ENCODE measurements around the gene CD82. TPM values are rescaled to one million over a fixed set of nuclear protein-coding genes. Genes with fewer than 3 reads are reported as not detected.

The CD82 gene
- total RNA-seq, 1 donor from 2014 or later: 770 TPM

- intact Hi-C loops (cut with micrococcal nuclease): no loop called here
- ChIA-PET CTCF (interaction anchor here (1.4 to 5.8 kb wide), 4 partner anchors 13 to 42 kb away, joined by 4 to 38 read pairs (median 20); no protein-coding TSS in a partner anchor), POLR2A (interaction anchor here (1.4 to 14.6 kb wide), 5 partner anchors 9 to 43 kb away, joined by 4 to 485 read pairs (median 51); partner anchors contain the start of gene CD82)
- Mint-ChIP-seq H3K4me1 (peaks cover 99% of the 10 kb centered on the region), H3K27ac (peak overlapping the region; percentile 86), H3K27me3 (no peaks in the 10 kb centered on the region), H3K36me3 (ENCODE audit: low read depth) (peaks cover 80% of the 10 kb centered on the region), H3K4me3 (peak overlapping the region; percentile 19), H3K9me3 (no peaks in the 10 kb centered on the region)
- DNase-seq (no peak), ATAC-seq (ENCODE audit: low read depth) (no peak)
- TF ChIP-seq, protein P1, sequence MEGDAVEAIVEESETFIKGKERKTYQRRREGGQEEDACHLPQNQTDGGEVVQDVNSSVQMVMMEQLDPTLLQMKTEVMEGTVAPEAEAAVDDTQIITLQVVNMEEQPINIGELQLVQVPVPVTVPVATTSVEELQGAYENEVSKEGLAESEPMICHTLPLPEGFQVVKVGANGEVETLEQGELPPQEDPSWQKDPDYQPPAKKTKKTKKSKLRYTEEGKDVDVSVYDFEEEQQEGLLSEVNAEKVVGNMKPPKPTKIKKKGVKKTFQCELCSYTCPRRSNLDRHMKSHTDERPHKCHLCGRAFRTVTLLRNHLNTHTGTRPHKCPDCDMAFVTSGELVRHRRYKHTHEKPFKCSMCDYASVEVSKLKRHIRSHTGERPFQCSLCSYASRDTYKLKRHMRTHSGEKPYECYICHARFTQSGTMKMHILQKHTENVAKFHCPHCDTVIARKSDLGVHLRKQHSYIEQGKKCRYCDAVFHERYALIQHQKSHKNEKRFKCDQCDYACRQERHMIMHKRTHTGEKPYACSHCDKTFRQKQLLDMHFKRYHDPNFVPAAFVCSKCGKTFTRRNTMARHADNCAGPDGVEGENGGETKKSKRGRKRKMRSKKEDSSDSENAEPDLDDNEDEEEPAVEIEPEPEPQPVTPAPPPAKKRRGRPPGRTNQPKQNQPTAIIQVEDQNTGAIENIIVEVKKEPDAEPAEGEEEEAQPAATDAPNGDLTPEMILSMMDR (IDR thresholded peaks at IDR 0.05): no peak
Observed at GRCh38 chr11:44598831-44599230, 33.4 kb downstream of the CD82 start.

GRCh38 chr11:44600261-44600660 is 34.8 kb downstream of the CD82 start:
- H3K36me3 Mint-ChIP-seq (ENCODE audit: low read depth): peaks cover 79% of the 10 kb centered on the region
- ChIA-PET CTCF (interaction anchor here (0.9 to 5.8 kb wide), 8 partner anchors 9 to 43 kb away, joined by 4 to 38 read pairs (median 24); no protein-coding TSS in a partner anchor), POLR2A (interaction anchor here (1.2 to 14.6 kb wide), 5 partner anchors 12 to 44 kb away, joined by 5 to 485 read pairs (median 51); partner anchors contain the start of gene CD82)
- intact Hi-C loops (cut with micrococcal nuclease): no loop called here
- DNase-seq (no peak), ATAC-seq (ENCODE audit: low read depth) (no peak)
- peaks cover 99% of the 10 kb centered on the region for H3K4me1 Mint-ChIP-seq
- H3K27me3 Mint-ChIP-seq: no peaks in the 10 kb centered on the region
- TF ChIP-seq, protein P1 (IDR thresholded peaks at IDR 0.05): no peak
- H3K9me3 Mint-ChIP-seq: no peaks in the 10 kb centered on the region
- H3K27ac Mint-ChIP-seq: peak overlapping the region; percentile 94
- H3K4me3 Mint-ChIP-seq: peak overlapping the region; percentile 53

DNA sequence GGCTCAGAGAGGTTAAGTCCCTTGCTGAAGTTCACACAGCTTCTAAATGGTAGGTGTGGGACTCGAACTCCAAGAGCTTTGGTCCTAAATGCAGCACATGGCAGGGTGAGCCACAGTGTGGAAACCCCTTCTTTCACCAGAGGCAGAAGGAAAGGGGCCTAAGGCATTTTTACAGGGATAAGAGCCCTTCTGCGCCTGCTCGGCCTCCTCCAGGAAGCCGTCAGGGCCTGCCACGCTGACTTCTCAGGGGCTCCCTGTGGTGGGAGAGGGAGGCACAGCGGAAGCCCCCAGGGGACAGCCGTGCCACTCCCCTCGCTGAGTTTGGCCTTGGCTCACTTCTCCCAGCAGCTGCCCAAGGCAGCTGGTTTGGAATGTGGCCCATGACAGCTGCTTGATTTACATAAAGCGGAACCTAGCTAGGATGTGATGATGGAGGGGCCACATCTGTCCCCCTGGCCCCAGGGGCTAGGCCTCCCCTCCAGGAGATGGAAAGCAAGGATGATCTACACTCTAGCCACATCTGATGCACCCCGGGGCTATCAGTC is 35.4 kb downstream of the CD82 start:
- DNase-seq: peak; percentile 75
- H3K36me3 Mint-ChIP-seq (ENCODE audit: low read depth): peaks cover 79% of the 10 kb centered on the region
- ChIA-PET POLR2A (interaction anchor here (0.6 to 14.6 kb wide), 14 partner anchors 8 to 1339 kb away, joined by 3 to 485 read pairs (median 8); partner anchors contain the start of genes CD82 and TP53I11), CTCF (interaction anchor here (0.9 to 4.6 kb wide), 8 partner anchors 9 to 44 kb away, joined by 3 to 33 read pairs (median 9); no protein-coding TSS in a partner anchor)
- H3K4me3 Mint-ChIP-seq: peak overlapping the region; percentile 70
- no peaks in the 10 kb centered on the region for H3K9me3 Mint-ChIP-seq
- peaks cover 99% of the 10 kb centered on the region for H3K4me1 Mint-ChIP-seq
- TF ChIP-seq, protein P1 (IDR thresholded peaks at IDR 0.05): no peak
- H3K27me3 Mint-ChIP-seq: no peaks in the 10 kb centered on the region
- peak; percentile 60 for ATAC-seq (ENCODE audit: low read depth)
- H3K27ac Mint-ChIP-seq: peak overlapping the region; percentile 94
- intact Hi-C loops (cut with micrococcal nuclease): loop anchor here (1.0 kb wide), 5 partner anchors 8 to 428 kb away; partner anchors contain the start of gene CD82

- Mint-ChIP-seq H3K4me1 (peaks cover 99% of the 10 kb centered on the region), H3K9me3 (no peaks in the 10 kb centered on the region), H3K36me3 (ENCODE audit: low read depth) (peaks cover 84% of the 10 kb centered on the region), H3K27me3 (no peaks in the 10 kb centered on the region), H3K4me3 (peak overlapping the region; percentile 70), H3K27ac (peak overlapping the region; percentile 94)
- ChIA-PET POLR2A (interaction anchor here (0.7 to 14.6 kb wide), 13 partner anchors 9 to 428 kb away, joined by 3 to 485 read pairs (median 10); partner anchors contain the start of genes CD82 and TP53I11), CTCF (interaction anchor here (0.9 to 4.6 kb wide), 8 partner anchors 8 to 45 kb away, joined by 3 to 33 read pairs (median 9); no protein-coding TSS in a partner anchor)
- DNase-seq: peak; percentile 73
- intact Hi-C loops (cut with micrococcal nuclease): loop anchor here (1.0 kb wide), 5 partner anchors 8 to 428 kb away; partner anchors contain the start of gene CD82
- TF ChIP-seq, protein P1 (IDR thresholded peaks at IDR 0.05): no peak
- ATAC-seq (ENCODE audit: low read depth): peak; percentile 56
Observed at GRCh38 chr11:44601471-44602370, 36.3 kb downstream of the CD82 start.

Data from activated B cell treated with CpG ODN at 0.5 μM for 24 hours (primary cell).